Vagina (tissue), 2 donors: ENCODE measurements around the gene CNGB1. TPM values are rescaled to one million over a fixed set of nuclear protein-coding genes. Genes with fewer than 3 reads are reported as not detected.
A peak's percentile ranks its signal among the peaks of the same experiment; 100 is the strongest.
"Not testable (repeated sequence)": the region's sequence is repeated elsewhere in the genome, so short reads cannot be mapped to it uniquely, and the experiment has no call there.

ENCODE experiments used
- DNase-seq, 2 donors: peaks; one replicate each; pipeline ENCODE4 v3.0.0-alpha.2; 2017; ENCODE audit errors: extremely low spot score in 2 of 2
- H3K27ac ChIP-seq: fragments of 200-600 bp; sonication (generic); one replicate; pipeline ENCODE4 v1.5.1; 2019
- H3K27me3 ChIP-seq: fragments of 200-600 bp; sonication (generic); one replicate; pipeline ENCODE4 v1.5.1; 2019
- H3K36me3 ChIP-seq, 2 donors: fragments of 200-600 bp; sonication (generic); one replicate each; pipeline ENCODE4 v1.5.1; 2017 to 2019
- H3K4me1 ChIP-seq: fragments of 200-600 bp; sonication (generic); one replicate; pipeline ENCODE4 v1.5.1; 2019
- H3K4me3 ChIP-seq, 2 donors: fragments of 200-600 bp; sonication (generic); 1 replicate in 1 of 2; 2 replicates in 1 of 2; pipeline ENCODE4 v1.5.1; 2016 to 2019
- H3K9me3 ChIP-seq: fragments of 200-600 bp; sonication (generic); one replicate; pipeline ENCODE4 v1.5.1; 2019
- CTCF ChIP-seq, 3 experiments: fragments of 450-650 bp in 2 of 3; fragments of 200-600 bp in 1 of 3; sonication (generic) in 1 of 3; IDR thresholded peaks; one replicate each; pipeline ENCODE4 v1.5.1; 2017 to 2019; ENCODE audit warnings: antibody characterized with exemption in 3 of 3, mild to moderate bottlenecking in 2 of 3, moderate library complexity in 2 of 3
- POLR2A ChIP-seq, 2 donors: fragments of 450-650 bp; IDR thresholded peaks; one replicate each; pipeline ENCODE4 v1.6.1; 2017; ENCODE audit warnings: antibody characterized with exemption in 2 of 2, mild to moderate bottlenecking in 2 of 2, moderate library complexity in 2 of 2
- POLR2AphosphoS5 ChIP-seq, 2 donors: sonication (generic); formaldehyde crosslinking; IDR thresholded peaks; one replicate each; pipeline ENCODE4 v1.9.0; 2017; ENCODE audit warnings: antibody characterized with exemption in 2 of 2, mild to moderate bottlenecking in 2 of 2, low read depth in 1 of 2; ENCODE audit not compliant: insufficient read depth in 1 of 2
- intact Hi-C: fragments of 100-400 bp; cut with DNase I; formaldehyde crosslinking; loops from one replicate; pipeline ENCODE4 v1.15.1; 2023
- total RNA-seq: library from RNA; depleted of rRNA; stranded (reverse); fragments of >200 nt; gene quantifications from one replicate; pipeline ENCODE4 v1.2.3, GENCODE V29; 2016

CNGB1 gene
- total RNA-seq, 1 donor from 2014 or later = not detected

GRCh38 chr16:57984443-57985203 is 13.7 kb upstream of the CNGB1 start:
- DNase-seq = no peak
- peak overlapping the region; percentile 58 for H3K27ac ChIP-seq
- peak in 1 of 2 donors; percentile 57 for TF ChIP-seq POLR2AphosphoS5 (IDR thresholded peaks at IDR 0.05; ENCODE audit: insufficient read depth in 1 of 2, low read depth in 1 of 2)
- no peak for TF ChIP-seq CTCF (IDR thresholded peaks at IDR 0.05)
- peaks cover 17% of the 10 kb centered on the region for H3K4me1 ChIP-seq
- no peaks in the 10 kb centered on the region for H3K27me3 ChIP-seq
- intact Hi-C loops = no loop called here
- peak overlapping the region; percentile 65 to 71 for H3K4me3 ChIP-seq
- H3K36me3 ChIP-seq = no peaks in the 10 kb centered on the region
- no peaks in the 10 kb centered on the region for H3K9me3 ChIP-seq

GRCh38 chr16:57982385-57982784 is 11.5 kb upstream of the CNGB1 start:
- Histone ChIP-seq H3K36me3 (no peaks in the 10 kb centered on the region), H3K27me3 (no peaks in the 10 kb centered on the region), H3K27ac (no peak overlapping the region), H3K4me1 (peaks cover 17% of the 10 kb centered on the region), H3K9me3 (no peaks in the 10 kb centered on the region), H3K4me3 (no peak overlapping the region)
- no peak for DNase-seq
- intact Hi-C loops = no loop called here
- TF ChIP-seq POLR2AphosphoS5 (IDR thresholded peaks at IDR 0.05; ENCODE audit: insufficient read depth in 1 of 2, low read depth in 1 of 2) (no peak), CTCF (IDR thresholded peaks at IDR 0.05) (no peak)

GRCh38 chr16:57981636-57982035 is 10.7 kb upstream of the CNGB1 start:
- intact Hi-C loops = no loop called here
- TF ChIP-seq POLR2AphosphoS5 (IDR thresholded peaks at IDR 0.05; ENCODE audit: insufficient read depth in 1 of 2, low read depth in 1 of 2) (no peak), POLR2A (IDR thresholded peaks at IDR 0.05) (no peak), CTCF (IDR thresholded peaks at IDR 0.05) (no peak)
- H3K4me1 ChIP-seq = peaks cover 17% of the 10 kb centered on the region

GRCh38 chr16:57979006-57979585 is 8.2 kb upstream of the CNGB1 start:
- peaks cover 1% of the 10 kb centered on the region for H3K4me1 ChIP-seq
- TF ChIP-seq POLR2A (IDR thresholded peaks at IDR 0.05) (no peak), POLR2AphosphoS5 (IDR thresholded peaks at IDR 0.05; ENCODE audit: insufficient read depth in 1 of 2, low read depth in 1 of 2) (no peak), CTCF (IDR thresholded peaks at IDR 0.05) (no peak)
- H3K4me3 ChIP-seq = no peak overlapping the region
- H3K36me3 ChIP-seq = no peaks in the 10 kb centered on the region
- DNase-seq = no peak
- no peaks in the 10 kb centered on the region for H3K27me3 ChIP-seq
- no peaks in the 10 kb centered on the region for H3K9me3 ChIP-seq
- no peak overlapping the region for H3K27ac ChIP-seq
- intact Hi-C loops = no loop called here

More at GRCh38 chr16:57981636-57982035, 10.7 kb upstream of the CNGB1 start:
- no peaks in the 10 kb centered on the region for H3K27me3 ChIP-seq
- H3K9me3 ChIP-seq = no peaks in the 10 kb centered on the region
- H3K4me3 ChIP-seq = no peak overlapping the region
- no peaks in the 10 kb centered on the region for H3K36me3 ChIP-seq
- no peak overlapping the region for H3K27ac ChIP-seq
- no peak for DNase-seq

GRCh38 chr16:57978070-57978465 is 7.1 kb upstream of the CNGB1 start:
- H3K27ac ChIP-seq, H3K36me3 ChIP-seq, H3K4me1 ChIP-seq, H3K9me3 ChIP-seq, DNase-seq, H3K4me3 ChIP-seq, H3K27me3 ChIP-seq, intact Hi-C loops: not testable (repeated sequence)
